ENCODE results near the gene LRG1.

LRG1 gene

GRCh38 chr19:4584670-4585460 is 45.0 kb upstream of the LRG1 start:
- no peaks in the 10 kb centered on the region for H3K9me3 ChIP-seq (ENCODE audit: insufficient read depth, low read length)
- H2AFZ ChIP-seq (ENCODE audit: low read depth, low read length, severe bottlenecking), result no peak overlapping the region
- H3K9ac ChIP-seq (ENCODE audit: low read length), result no peak overlapping the region

GRCh38 chr19:4583961-4584669 is 44.3 kb upstream of the LRG1 start:
- no peak overlapping the region for H3K4me2 ChIP-seq (ENCODE audit: low read depth, low read length, poor library complexity, severe bottlenecking)
- no peaks in the 10 kb centered on the region for H3K9me3 ChIP-seq (ENCODE audit: insufficient read depth, low read length)
- H4K20me1 ChIP-seq (ENCODE audit: low read depth, low read length), result no peaks in the 10 kb centered on the region
- no peak overlapping the region for H3K4me3 ChIP-seq (ENCODE audit: insufficient read depth, low read length, poor library complexity, severe bottlenecking)
- H3K9me2 ChIP-seq (replicated peaks; ENCODE audit: insufficient read depth, low read length), result no peaks in the 10 kb centered on the region
- no peak overlapping the region for H3K27ac ChIP-seq (ENCODE audit: low read depth, low read length)
- H3K79me2 ChIP-seq (ENCODE audit: insufficient read depth, low read length), result no peaks in the 10 kb centered on the region
- H3K9ac ChIP-seq (ENCODE audit: low read length), result no peak overlapping the region
- H3F3A ChIP-seq (ENCODE audit: insufficient read depth), result no peaks in the 10 kb centered on the region
- no peaks in the 10 kb centered on the region for H3K27me3 ChIP-seq (ENCODE audit: low read length)
- H3K36me3 ChIP-seq (ENCODE audit: low read length), result no peaks in the 10 kb centered on the region
- no peak for TF ChIP-seq CTCF (IDR thresholded peaks at IDR 0.05; ENCODE audit: insufficient read depth, low read length, poor library complexity, severe bottlenecking)
- TF ChIP-seq EZH2phosphoT487 (conservative IDR thresholded peaks at IDR 0.05; ENCODE audit: low read length), result no peak
- H2AFZ ChIP-seq (ENCODE audit: low read depth, low read length, severe bottlenecking), result no peak overlapping the region

More at GRCh38 chr19:4584670-4585460, 45.0 kb upstream of the LRG1 start:
- H3F3A ChIP-seq (ENCODE audit: insufficient read depth), result no peaks in the 10 kb centered on the region
- no peak overlapping the region for H3K27ac ChIP-seq (ENCODE audit: low read depth, low read length)
- no peaks in the 10 kb centered on the region for H3K27me3 ChIP-seq (ENCODE audit: low read length)
- no peaks in the 10 kb centered on the region for H3K36me3 ChIP-seq (ENCODE audit: low read length)
- TF ChIP-seq EZH2phosphoT487 (conservative IDR thresholded peaks at IDR 0.05; ENCODE audit: low read length) (no peak), CTCF (IDR thresholded peaks at IDR 0.05; ENCODE audit: insufficient read depth, low read length, poor library complexity, severe bottlenecking) (no peak)
- H3K4me3 ChIP-seq (ENCODE audit: insufficient read depth, low read length, poor library complexity, severe bottlenecking), result no peak overlapping the region
- no peaks in the 10 kb centered on the region for H3K9me2 ChIP-seq (replicated peaks; ENCODE audit: insufficient read depth, low read length)
- no peaks in the 10 kb centered on the region for H4K20me1 ChIP-seq (ENCODE audit: low read depth, low read length)
- H3K79me2 ChIP-seq (ENCODE audit: insufficient read depth, low read length), result no peaks in the 10 kb centered on the region
- no peak overlapping the region for H3K4me2 ChIP-seq (ENCODE audit: low read depth, low read length, poor library complexity, severe bottlenecking)

GRCh38 chr19:4582980-4583842 is 43.4 kb upstream of the LRG1 start:
- no peak overlapping the region for H3K9ac ChIP-seq (ENCODE audit: low read length)
- H3K36me3 ChIP-seq (ENCODE audit: low read length), result no peaks in the 10 kb centered on the region
- H3K27me3 ChIP-seq (ENCODE audit: low read length), result no peaks in the 10 kb centered on the region
- H3K4me2 ChIP-seq (ENCODE audit: low read depth, low read length, poor library complexity, severe bottlenecking), result no peak overlapping the region
- H3K9me3 ChIP-seq (ENCODE audit: insufficient read depth, low read length), result no peaks in the 10 kb centered on the region
- no peaks in the 10 kb centered on the region for H4K20me1 ChIP-seq (ENCODE audit: low read depth, low read length)
- TF ChIP-seq CTCF (IDR thresholded peaks at IDR 0.05; ENCODE audit: insufficient read depth, low read length, poor library complexity, severe bottlenecking), result no peak
- TF ChIP-seq EZH2phosphoT487 (conservative IDR thresholded peaks at IDR 0.05; ENCODE audit: low read length), result no peak
- H3K79me2 ChIP-seq (ENCODE audit: insufficient read depth, low read length), result no peaks in the 10 kb centered on the region
- no peak overlapping the region for H3K4me3 ChIP-seq (ENCODE audit: insufficient read depth, low read length, poor library complexity, severe bottlenecking)
- H2AFZ ChIP-seq (ENCODE audit: low read depth, low read length, severe bottlenecking), result no peak overlapping the region
- no peak overlapping the region for H3K27ac ChIP-seq (ENCODE audit: low read depth, low read length)
- H3K9me2 ChIP-seq (replicated peaks; ENCODE audit: insufficient read depth, low read length), result no peaks in the 10 kb centered on the region
- H3F3A ChIP-seq (ENCODE audit: insufficient read depth), result no peaks in the 10 kb centered on the region
